Tibial artery (tissue), 4 donors: Measurements from ENCODE around the gene MATK.

Source experiments
- DNase-seq, 2 donors: peaks; one replicate each; pipeline ENCODE4 v3.0.0-alpha.2; 2019
- H3K27ac ChIP-seq, 2 donors: fragments of 200-600 bp; sonication (generic) in 1 of 2; 1 replicate in 1 of 2; 2 replicates in 1 of 2; pipeline ENCODE4 v1.5.1; 2018 to 2019; ENCODE audit warnings: mild to moderate bottlenecking in 1 of 2
- H3K27me3 ChIP-seq, 2 donors: fragments of 200-600 bp; sonication (generic) in 1 of 2; one replicate each; pipeline versions ENCODE4 v1.5.1 to v1.6.0; 2016 to 2019
- H3K36me3 ChIP-seq, 3 donors: fragments of 200-600 bp; sonication (generic) in 2 of 3; one replicate each; pipeline ENCODE4 v1.5.1; 2016 to 2019; ENCODE audit warnings: mild to moderate bottlenecking in 2 of 3
- H3K4me1 ChIP-seq, 4 donors: fragments of 200-600 bp; sonication (generic) in 2 of 4; 1 replicate in 3 of 4; 2 replicates in 1 of 4; pipeline ENCODE4 v1.5.1; 2016 to 2019
- H3K4me3 ChIP-seq, 2 donors: fragments of 200-600 bp; sonication (generic) in 1 of 2; 1 replicate in 1 of 2; 2 replicates in 1 of 2; pipeline ENCODE4 v1.5.1; 2018 to 2019; ENCODE audit warnings: mild to moderate bottlenecking in 2 of 2
- H3K9me3 ChIP-seq, 3 donors: fragments of 200-600 bp; sonication (generic) in 1 of 3; one replicate each; pipeline ENCODE4 v1.5.1; 2016 to 2019
- CTCF ChIP-seq, 2 experiments: fragments of 200-600 bp in 1 of 2; fragments of 450-650 bp in 1 of 2; IDR thresholded peaks; one replicate each; pipeline ENCODE4 v1.5.1; 2017 to 2019; ENCODE audit warnings: antibody characterized with exemption in 2 of 2, mild to moderate bottlenecking in 1 of 2, moderate library complexity in 1 of 2
- intact Hi-C: fragments of 100-400 bp; cut with DNase I; formaldehyde crosslinking; loops from one replicate; pipeline ENCODE4 v1.15.0; 2023; ENCODE audit warnings: low total_unique reads

Gene MATK, protein sequence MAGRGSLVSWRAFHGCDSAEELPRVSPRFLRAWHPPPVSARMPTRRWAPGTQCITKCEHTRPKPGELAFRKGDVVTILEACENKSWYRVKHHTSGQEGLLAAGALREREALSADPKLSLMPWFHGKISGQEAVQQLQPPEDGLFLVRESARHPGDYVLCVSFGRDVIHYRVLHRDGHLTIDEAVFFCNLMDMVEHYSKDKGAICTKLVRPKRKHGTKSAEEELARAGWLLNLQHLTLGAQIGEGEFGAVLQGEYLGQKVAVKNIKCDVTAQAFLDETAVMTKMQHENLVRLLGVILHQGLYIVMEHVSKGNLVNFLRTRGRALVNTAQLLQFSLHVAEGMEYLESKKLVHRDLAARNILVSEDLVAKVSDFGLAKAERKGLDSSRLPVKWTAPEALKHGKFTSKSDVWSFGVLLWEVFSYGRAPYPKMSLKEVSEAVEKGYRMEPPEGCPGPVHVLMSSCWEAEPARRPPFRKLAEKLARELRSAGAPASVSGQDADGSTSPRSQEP

DNA sequence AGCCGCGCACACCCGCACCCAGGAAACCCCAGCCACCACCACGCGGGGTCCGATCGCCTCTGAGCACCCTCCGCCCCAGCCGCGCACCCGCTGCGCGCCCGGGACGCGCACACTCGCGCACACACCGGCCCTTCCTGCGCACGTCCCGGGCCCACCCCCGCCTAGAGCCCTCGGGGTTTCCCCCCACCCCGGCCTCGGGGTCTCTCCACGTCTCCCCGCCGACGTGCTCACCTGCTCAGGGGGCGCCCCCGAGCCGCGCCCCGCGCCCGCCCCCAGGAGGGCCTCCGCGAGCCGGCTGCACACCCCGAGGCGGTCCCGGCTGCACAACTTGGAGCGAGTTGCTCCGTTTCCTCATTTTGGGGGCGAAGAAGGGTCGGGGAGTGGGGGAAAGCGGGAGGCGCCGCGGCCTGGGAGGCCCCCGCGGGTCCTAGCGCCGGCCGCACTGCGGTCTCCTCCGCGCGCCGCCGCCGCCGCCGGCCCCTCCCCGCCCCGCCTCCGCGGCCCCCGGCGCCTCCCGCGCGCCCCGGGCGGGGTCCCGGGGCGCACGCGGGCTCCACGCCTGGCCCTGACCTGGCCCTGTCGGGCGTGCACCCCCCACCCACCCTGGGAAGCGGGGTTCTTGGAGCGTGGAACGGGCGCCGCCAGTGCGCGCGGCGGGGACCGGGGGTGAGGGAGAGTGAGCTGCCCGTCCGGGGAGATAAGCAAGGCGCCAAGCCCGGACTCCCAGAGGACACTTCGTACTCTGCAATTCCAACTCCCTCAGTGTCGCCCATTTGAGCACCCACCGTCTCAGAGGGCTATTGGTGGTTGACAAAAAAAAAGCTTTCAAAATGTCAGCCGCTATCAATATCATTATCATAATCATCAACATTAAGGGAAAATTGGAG lies at the start of gene MATK:
Gene MATK (minus strand): TSS at position 444 of the 887 bp plus-strand sequence. CDS start 1,246 bp downstream, outside the sequence.
- no peak for TF ChIP-seq CTCF (IDR thresholded peaks at IDR 0.05)
- intact Hi-C loops = no loop called here
- no peak for DNase-seq
- Histone ChIP-seq H3K9me3 (peaks cover 0 to 23% (median 18%) of the 10 kb centered on the region in 3 donors), H3K27me3 (peaks cover 0 to 65% of the 10 kb centered on the region in 2 donors), H3K4me1 (peaks cover 0 to 13% (median 0%) of the 10 kb centered on the region in 4 donors), H3K36me3 (no peaks in the 10 kb centered on the region), H3K27ac (no peak within 1 kb of the TSS), H3K4me3 (no peak within 1 kb of the TSS)

DNA sequence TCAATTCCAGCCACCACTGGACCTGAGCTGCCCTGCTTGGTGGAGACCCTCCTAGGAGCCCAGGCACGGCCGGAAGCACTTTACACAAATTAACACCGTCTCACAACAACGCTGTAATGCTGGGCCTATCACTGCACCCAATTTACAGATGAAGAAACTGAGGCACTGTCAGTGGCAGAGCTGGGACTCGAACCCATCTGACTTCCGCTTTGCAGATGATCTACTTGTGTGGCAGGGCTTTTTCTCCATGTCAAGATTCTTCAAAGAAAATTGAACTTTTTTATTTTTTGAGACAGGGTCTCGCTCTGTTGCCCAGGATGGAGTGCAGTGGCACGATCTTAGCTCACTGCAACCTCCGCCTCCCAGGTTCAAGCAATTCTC lies 48.9 kb upstream of the MATK start:
- intact Hi-C loops = no loop called here
- no peak for TF ChIP-seq CTCF (IDR thresholded peaks at IDR 0.05)

DNA sequence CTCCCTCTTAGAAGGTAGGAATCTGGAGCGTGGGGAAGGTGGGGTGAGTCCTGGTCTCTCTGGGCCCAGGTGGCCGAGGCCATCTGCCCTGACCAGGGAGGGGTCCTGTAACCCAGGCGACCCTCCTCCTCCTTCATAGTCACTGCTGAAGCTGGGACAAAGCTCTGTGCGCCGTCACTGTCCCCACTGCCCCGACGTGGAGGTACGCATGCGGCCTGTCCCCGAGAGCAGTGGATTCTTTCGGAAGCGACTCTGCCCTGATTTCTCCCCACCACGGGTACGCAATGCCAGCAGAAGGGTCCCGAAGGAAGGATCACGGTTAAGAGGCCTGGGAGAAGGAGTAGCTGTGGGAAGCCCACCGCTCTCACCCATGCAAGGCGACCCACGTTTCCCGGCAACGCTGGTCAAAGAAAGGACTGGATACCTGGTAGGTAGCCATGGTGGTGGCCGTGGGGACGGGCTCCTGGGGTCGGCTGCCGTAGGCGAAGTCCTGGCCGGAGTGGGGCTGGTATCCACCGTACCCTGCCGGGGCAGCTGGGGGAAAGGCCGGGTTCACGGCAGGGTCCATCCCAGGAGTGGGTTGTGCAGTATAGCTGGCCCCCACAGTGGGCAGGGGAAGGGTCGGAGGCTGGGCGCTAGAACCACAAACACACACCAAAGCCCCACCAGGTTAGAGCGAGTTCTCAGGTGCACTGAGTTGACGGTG lies 48.3 kb upstream of the MATK start:
- TF ChIP-seq CTCF (IDR thresholded peaks at IDR 0.05) = no peak
- no peak overlapping the region for H3K4me3 ChIP-seq
- H3K27me3 ChIP-seq = peaks cover 0 to 53% of the 10 kb centered on the region in 2 donors
- intact Hi-C loops = no loop called here
- no peaks in the 10 kb centered on the region for H3K9me3 ChIP-seq
- no peaks in the 10 kb centered on the region for H3K4me1 ChIP-seq
- H3K36me3 ChIP-seq = no peaks in the 10 kb centered on the region
- H3K27ac ChIP-seq = no peak overlapping the region
- DNase-seq = no peak

More for the DNA sequence above, 48.9 kb upstream of the MATK start:
- DNase-seq = no peak
- no peaks in the 10 kb centered on the region for H3K36me3 ChIP-seq
- no peak overlapping the region for H3K4me3 ChIP-seq
- no peaks in the 10 kb centered on the region for H3K9me3 ChIP-seq
- no peaks in the 10 kb centered on the region for H3K4me1 ChIP-seq
- peaks cover 0 to 50% of the 10 kb centered on the region in 2 donors for H3K27me3 ChIP-seq
- no peak overlapping the region for H3K27ac ChIP-seq

DNA sequence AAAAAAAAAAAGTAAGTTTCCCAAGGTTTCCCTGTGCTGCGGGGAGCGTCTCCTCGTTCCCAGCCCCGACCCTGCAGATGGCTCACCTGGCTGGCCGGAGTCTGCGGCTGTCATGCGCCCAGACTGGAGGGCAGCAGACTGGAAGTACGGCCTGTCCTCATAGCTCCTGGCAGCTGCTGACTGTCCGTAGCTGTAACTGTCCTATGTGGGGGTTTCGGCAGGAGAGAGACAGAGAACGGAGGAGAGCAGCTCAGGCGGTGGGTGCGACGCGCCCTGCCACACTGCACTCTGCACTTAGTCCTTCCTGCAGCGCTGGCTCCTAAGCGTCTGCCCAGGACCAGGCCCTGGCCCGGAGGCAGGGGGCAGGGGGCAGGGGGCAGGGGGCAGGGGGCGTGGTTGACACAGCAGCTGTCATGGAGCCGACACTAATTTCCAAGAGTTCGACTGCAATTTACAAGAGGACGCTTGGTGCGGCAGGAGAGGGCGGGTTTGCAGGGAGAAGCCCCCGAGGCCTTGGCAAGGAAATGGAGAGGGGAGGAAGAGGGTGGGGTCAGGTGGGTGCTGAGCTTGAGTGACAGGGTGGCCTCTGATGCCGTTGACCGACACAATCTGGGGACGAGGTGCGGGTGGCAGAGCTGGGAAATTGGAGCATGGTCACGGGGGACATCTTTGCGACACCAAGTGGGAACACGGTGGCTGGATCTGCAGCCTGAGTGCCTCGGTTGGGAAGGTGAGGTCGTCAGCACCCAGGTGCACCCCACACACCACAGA lies 47.6 kb upstream of the MATK start:
- no peak for DNase-seq
- Histone ChIP-seq H3K4me3 (no peak overlapping the region), H3K36me3 (no peaks in the 10 kb centered on the region), H3K27ac (no peak overlapping the region), H3K4me1 (no peaks in the 10 kb centered on the region), H3K9me3 (no peaks in the 10 kb centered on the region), H3K27me3 (peaks cover 0 to 59% of the 10 kb centered on the region in 2 donors)
- no peak for TF ChIP-seq CTCF (IDR thresholded peaks at IDR 0.05)
- intact Hi-C loops = no loop called here

- no peaks in the 10 kb centered on the region for H3K9me3 ChIP-seq
- H3K4me1 ChIP-seq = no peaks in the 10 kb centered on the region
- no peak for TF ChIP-seq CTCF (IDR thresholded peaks at IDR 0.05)
- intact Hi-C loops = no loop called here
- no peak overlapping the region for H3K27ac ChIP-seq
- peaks cover 0 to 69% of the 10 kb centered on the region in 2 donors for H3K27me3 ChIP-seq
- H3K36me3 ChIP-seq = no peaks in the 10 kb centered on the region
- no peak for DNase-seq
- no peak overlapping the region for H3K4me3 ChIP-seq
These were observed 45.8 kb upstream of the MATK start for GRCh38 chr19:3832001-3832400.
